Suprapubic skin (tissue), 3 donors: Measurements from ENCODE around the gene TGFBR2.

Experiments used
- CTCF ChIP-seq, 2 donors: fragments of 200-600 bp in 1 of 2; fragments of 450-650 bp in 1 of 2; sonication (generic) in 1 of 2; IDR thresholded peaks; one replicate each; pipeline ENCODE4 v1.5.1; 2016 to 2019; ENCODE audit warnings: antibody characterized with exemption in 2 of 2, mild to moderate bottlenecking in 1 of 2, moderate library complexity in 1 of 2
- EP300 ChIP-seq: sonication (generic); formaldehyde crosslinking; IDR thresholded peaks from one replicate; pipeline ENCODE4 v1.6.1; 2017; ENCODE audit warnings: antibody characterized with exemption

GRCh38 chr3:30679045-30679444 lies 72.6 kb downstream of the TGFBR2 start:
- no peak for TF ChIP-seq CTCF (IDR thresholded peaks at IDR 0.05)
- TF ChIP-seq EP300, result no peak
